HG03196 (cell line): ENCODE data around the gene CYSTM1.

Experiments used
- ATAC-seq: cut with Tn5 transposase; IDR thresholded peaks from one replicate; pipeline ENCODE4 v1.9.1; 2021; ENCODE audit not compliant: unreplicated experiment

Gene CYSTM1

GRCh38 chr5:140232731-140233130 lies 57.7 kb downstream of the CYSTM1 start:
- ATAC-seq = no peak

- ATAC-seq = no peak
Observed at GRCh38 chr5:140234377-140234989, 59.5 kb downstream of the CYSTM1 start.

GRCh38 chr5:140235791-140236551 lies 61.0 kb downstream of the CYSTM1 start:
- no peak for ATAC-seq

DNA sequence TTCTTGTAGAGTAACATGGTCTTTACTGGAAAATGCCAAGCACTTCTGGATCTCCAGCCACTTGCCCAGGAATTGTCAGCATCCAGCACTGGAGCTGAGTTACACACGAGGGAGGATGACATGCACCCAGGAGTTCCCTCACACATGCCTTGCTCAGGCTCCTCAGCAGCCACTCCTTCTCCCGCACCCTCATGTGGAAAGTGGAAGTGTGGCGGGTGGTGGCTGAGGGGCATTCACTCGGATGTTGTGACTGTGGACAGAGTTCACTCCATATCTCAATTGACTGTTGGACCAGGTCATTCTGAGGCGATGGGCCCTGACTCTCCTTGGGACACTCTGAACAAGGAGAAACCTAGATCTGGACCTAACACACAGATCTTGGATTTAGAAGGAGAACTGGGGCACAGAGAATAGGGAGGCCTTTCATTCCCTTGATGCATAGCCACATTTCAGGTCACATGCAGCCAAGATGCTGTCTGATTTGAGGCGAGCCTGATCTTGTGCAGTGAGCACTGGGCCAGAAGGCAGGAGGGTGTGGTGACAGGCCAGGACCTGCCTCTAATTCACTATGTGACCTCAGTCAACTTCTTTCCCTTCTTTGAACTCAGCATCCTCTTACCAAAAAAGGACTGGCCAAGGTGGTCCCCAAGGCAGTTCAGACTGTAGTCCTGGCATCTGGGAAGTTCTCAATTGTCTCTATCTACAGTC lies 62.1 kb downstream of the CYSTM1 start:
- ATAC-seq = no peak

GRCh38 chr5:140238756-140239155 lies 63.8 kb downstream of the CYSTM1 start:
- no peak for ATAC-seq

- ATAC-seq = no peak
Observed at GRCh38 chr5:140239461-140239860, 64.5 kb downstream of the CYSTM1 start.

GRCh38 chr5:140239939-140240700 lies 65.1 kb downstream of the CYSTM1 start:
- no peak for ATAC-seq

GRCh38 chr5:140240987-140241706 lies 66.2 kb downstream of the CYSTM1 start:
- no peak for ATAC-seq

GRCh38 chr5:140242099-140242498 lies 67.1 kb downstream of the CYSTM1 start:
- ATAC-seq = no peak

DNA sequence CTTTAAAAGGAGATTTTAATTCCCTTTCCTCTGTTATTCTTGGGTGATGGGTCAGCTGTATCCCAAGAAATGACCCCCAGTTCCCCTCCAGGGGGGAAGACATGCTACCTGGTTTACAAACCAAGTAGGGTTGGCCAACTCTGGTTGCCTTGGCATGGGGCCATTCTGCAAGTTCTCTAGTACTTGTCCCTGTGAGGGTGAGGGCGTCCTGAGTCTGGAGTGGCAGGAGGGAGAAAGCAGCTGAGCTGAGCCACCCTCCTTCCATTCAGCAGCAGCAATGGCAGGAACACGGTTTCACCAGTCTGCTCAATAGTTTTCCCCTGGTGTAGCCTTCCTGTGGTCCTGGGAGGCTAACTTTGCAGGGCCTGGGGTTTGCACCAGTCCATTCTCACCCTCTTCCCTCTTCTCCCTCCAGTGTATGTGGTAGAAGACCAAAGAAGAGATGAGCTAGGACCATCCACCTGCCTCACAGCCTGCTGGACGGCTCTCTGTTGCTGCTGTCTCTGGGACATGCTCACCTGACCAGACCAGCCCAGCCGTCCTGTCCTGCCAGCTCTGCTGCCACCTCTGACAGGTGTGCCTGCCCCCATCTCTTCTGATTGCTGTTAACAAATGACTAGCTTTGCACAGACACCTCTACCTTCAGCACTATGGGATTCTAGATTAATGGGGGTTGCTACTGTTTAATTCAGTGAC lies 68.0 kb downstream of the CYSTM1 start:
- no peak for ATAC-seq

GRCh38 chr5:140243706-140244250 lies 68.8 kb downstream of the CYSTM1 start:
- ATAC-seq = no peak

DNA sequence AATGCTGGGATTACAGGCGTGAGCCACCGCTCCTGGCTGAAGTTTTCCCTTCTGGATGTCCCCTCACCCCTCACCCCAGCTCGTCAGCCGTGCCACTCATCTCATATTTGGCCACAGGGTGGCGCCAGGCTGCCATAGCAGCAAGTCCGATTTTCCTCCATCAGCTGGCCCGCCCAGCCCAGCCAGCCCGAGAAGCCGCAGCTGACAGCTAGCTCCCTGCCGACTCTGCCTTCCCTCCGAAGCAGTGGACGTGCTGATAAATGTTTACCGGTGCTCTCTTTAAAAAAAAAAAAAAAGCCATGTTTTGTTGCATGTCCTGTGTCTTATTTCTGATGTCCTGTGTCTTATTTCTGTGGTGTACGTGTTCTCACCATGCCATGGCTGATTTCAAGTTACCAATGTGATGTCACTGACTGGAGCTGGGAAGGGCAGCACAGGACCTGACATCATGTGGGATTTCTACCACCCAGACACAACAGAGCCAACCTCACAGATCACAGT lies 69.6 kb downstream of the CYSTM1 start:
- peak; percentile 48 for ATAC-seq

GRCh38 chr5:140245341-140245740 lies 70.4 kb downstream of the CYSTM1 start:
- no peak for ATAC-seq

- no peak for ATAC-seq
Observed at GRCh38 chr5:140245926-140246325, 70.9 kb downstream of the CYSTM1 start.

DNA sequence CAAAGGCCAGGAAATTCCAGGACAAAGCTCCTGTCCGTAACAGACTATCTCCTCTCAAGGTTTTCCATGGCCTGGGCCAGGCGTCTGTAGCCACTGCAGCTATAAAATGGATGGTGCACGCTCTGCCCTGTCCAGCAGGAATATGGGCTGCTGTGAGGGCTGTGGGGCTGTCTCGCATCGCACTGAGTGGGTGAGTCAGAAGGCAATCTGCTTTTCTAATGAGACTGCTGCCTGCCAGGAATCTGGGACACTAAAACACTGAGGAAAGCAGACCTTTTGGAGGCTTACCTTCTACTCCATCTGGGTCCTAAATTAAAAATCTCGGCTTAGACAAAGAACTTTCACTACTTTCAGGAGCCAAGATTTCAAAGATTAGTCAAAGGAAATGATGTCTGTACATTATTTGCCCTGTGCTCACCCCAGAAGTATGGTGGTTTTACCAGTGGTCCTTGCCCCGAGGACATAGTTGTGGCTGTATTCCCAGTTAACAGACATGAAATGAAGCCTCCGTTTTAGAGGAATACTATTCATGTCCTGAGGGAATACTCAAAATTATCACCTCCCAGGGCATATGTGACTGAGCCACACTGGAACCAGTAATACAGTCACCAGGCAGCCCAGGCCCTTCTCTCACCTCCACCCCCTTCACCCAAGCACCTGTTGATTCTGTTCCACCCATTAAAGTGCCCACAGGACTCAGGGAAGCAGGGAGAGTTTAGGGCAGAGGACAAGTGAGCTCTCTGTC lies 71.6 kb downstream of the CYSTM1 start:
- ATAC-seq = no peak

DNA sequence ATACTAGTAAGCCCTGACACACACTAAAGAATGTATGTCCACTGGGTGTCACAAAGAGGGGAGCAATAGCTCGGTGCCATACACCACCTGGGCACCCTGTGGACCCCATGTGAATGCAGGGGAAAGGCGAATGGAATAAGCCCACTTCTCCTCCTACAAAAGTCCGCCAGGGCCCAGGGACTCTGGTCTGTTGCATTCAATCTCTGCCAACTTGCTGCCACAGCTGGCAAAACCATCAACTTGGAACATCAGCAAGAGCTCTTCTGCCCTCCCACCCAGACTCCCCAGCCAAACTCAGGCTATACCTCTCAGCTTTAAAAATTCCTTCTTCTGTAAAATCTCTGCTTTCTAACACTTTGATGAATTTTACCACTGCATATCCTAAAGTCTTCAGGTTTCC lies 73.4 kb downstream of the CYSTM1 start:
- no peak for ATAC-seq

- ATAC-seq = no peak
Observed at GRCh38 chr5:140249536-140249935, 74.5 kb downstream of the CYSTM1 start.

DNA sequence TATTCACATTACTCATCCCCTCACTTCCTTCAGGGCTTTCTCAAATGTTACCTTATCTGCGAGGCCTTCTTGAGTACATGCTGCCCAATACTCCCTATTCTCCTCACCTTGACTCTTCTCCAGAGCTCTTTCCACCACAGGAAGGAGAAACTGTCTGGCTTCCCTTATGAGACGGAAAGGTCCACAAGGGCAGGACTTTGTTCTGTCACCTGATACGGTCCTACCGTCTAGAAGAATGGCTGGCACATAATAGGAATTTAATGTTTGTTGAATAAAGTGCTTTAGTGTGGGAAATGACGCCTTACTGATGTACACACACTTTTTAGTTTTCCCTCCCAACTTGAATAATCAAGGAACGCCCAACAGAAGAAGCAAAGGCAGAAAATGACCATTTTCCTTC lies 75.4 kb downstream of the CYSTM1 start:
- no peak for ATAC-seq

DNA sequence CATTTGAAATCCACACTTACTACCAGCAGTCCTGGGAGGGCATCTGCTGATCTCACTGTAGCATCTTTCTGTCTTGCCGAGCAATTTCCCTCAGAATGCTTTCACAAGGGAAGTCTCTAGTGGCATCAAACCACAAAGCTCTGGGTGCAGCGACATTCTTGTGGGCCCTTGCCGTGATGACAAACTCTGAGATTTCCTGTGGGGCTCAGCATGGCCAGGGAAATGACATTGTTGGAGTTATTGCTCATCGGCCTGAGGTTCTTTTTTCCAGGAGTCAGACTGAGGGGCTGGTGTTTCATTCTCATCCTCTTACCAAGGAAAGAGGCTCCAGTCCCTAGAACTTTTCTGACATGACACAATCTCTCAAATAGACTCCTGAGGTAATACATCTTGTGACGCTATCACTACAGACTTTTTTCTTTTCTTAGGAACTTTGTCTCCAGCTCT lies 76.6 kb downstream of the CYSTM1 start:
- peak; percentile 68 for ATAC-seq
